GM21786 (cell line): ENCODE results near the gene INPP1.

ENCODE experiments used
- ATAC-seq: cut with Tn5 transposase; IDR thresholded peaks from one replicate; pipeline ENCODE4 v1.9.1; 2021; ENCODE audit not compliant: unreplicated experiment

INPP1 gene

GRCh38 chr2:190360561-190360960, 17.2 kb downstream of the INPP1 start:
- no peak for ATAC-seq

- no peak for ATAC-seq
Measured at GRCh38 chr2:190360965-190361364, 17.6 kb downstream of the INPP1 start.

GRCh38 chr2:190361572-190361971, 18.2 kb downstream of the INPP1 start:
- no peak for ATAC-seq

- no peak for ATAC-seq
Measured at GRCh38 chr2:190362894-190363293, 19.5 kb downstream of the INPP1 start.

- ATAC-seq = no peak
Measured at GRCh38 chr2:190365499-190366204, 22.3 kb downstream of the INPP1 start.

GRCh38 chr2:190366248-190366753, 22.9 kb downstream of the INPP1 start:
- no peak for ATAC-seq

- no peak for ATAC-seq
Measured at GRCh38 chr2:190367091-190367490, 23.7 kb downstream of the INPP1 start.

GRCh38 chr2:190369635-190370034, 26.2 kb downstream of the INPP1 start:
- no peak for ATAC-seq

GRCh38 chr2:190376083-190376482, 32.7 kb downstream of the INPP1 start:
- ATAC-seq = no peak

- no peak for ATAC-seq
Measured at GRCh38 chr2:190376591-190377245, 33.3 kb downstream of the INPP1 start.

GRCh38 chr2:190378880-190379237, 35.5 kb downstream of the INPP1 start:
- no peak for ATAC-seq

- ATAC-seq = no peak
Measured at GRCh38 chr2:190379249-190379964, 36.0 kb downstream of the INPP1 start.

GRCh38 chr2:190380962-190381412, 37.6 kb downstream of the INPP1 start:
- no peak for ATAC-seq

GRCh38 chr2:190382851-190383250, 39.5 kb downstream of the INPP1 start:
- ATAC-seq = peak; percentile 91

- no peak for ATAC-seq
Measured at GRCh38 chr2:190387422-190387821, 44.0 kb downstream of the INPP1 start.

GRCh38 chr2:190396271-190396670, 52.9 kb downstream of the INPP1 start:
- ATAC-seq = no peak

- ATAC-seq = no peak
Measured at GRCh38 chr2:190402986-190403603, 59.7 kb downstream of the INPP1 start.

- no peak for ATAC-seq
Measured at GRCh38 chr2:190404487-190404886, 61.1 kb downstream of the INPP1 start.

GRCh38 chr2:190405070-190405469, 61.7 kb downstream of the INPP1 start:
- ATAC-seq = no peak

- ATAC-seq = no peak
Measured at GRCh38 chr2:190405995-190406394, 62.6 kb downstream of the INPP1 start.

- no peak for ATAC-seq
Measured at GRCh38 chr2:190406805-190407204, 63.4 kb downstream of the INPP1 start.
